A549 (cell line): ENCODE measurements around the gene CLCN7.

ENCODE experiments used
- CHD2 ChIP-seq: fragments of 150-350 bp; IDR thresholded peaks from 2 replicates; pipeline ENCODE4 v1.6.1; 2014; ENCODE audit warnings: low read length; ENCODE audit not compliant: partially characterized antibody
- JUNB ChIP-seq: fragments of >200 bp; sonication (Bioruptor Twin); formaldehyde crosslinking; IDR thresholded peaks from 2 replicates; pipeline ENCODE4 v1.6.1; 2016
- RARB ChIP-seq: fragments of 250-450 bp; sonication (Bioruptor Pico); IDR thresholded peaks from 2 replicates; pipeline ENCODE4 v1.8.0; 2021; ENCODE audit warnings: mild to moderate bottlenecking, moderate library complexity
- RCOR1 ChIP-seq: fragments of 150-350 bp; IDR thresholded peaks from 2 replicates; pipeline ENCODE4 v1.6.1; 2014; ENCODE audit warnings: antibody characterized with exemption, low read length, low read depth
- ZC3H11A ChIP-seq: fragments of 450-650 bp; IDR thresholded peaks from 2 replicates; pipeline ENCODE4 v1.6.1; 2014; ENCODE audit warnings: antibody characterized with exemption, mild to moderate bottlenecking
- TF ChIP-seq, protein P1 (sequence below): fragments of >200 bp; sonication (Bioruptor Twin); formaldehyde crosslinking; IDR thresholded peaks from 3 replicates; pipeline ENCODE4 v1.6.1; 2016
- TF ChIP-seq, protein P2 (sequence below): fragments of >200 bp; sonication (Bioruptor Twin); formaldehyde crosslinking; IDR thresholded peaks from 3 replicates; pipeline ENCODE4 v1.5.1; 2016

GRCh38 chr16:1505912-1506311 lies 31.1 kb upstream of the CLCN7 start:
- TF ChIP-seq CHD2 (no peak), ZC3H11A (no peak), JUNB (no peak), RCOR1 (no peak), RARB (CRISPR knock-in tag) (no peak)
- TF ChIP-seq, protein P1, sequence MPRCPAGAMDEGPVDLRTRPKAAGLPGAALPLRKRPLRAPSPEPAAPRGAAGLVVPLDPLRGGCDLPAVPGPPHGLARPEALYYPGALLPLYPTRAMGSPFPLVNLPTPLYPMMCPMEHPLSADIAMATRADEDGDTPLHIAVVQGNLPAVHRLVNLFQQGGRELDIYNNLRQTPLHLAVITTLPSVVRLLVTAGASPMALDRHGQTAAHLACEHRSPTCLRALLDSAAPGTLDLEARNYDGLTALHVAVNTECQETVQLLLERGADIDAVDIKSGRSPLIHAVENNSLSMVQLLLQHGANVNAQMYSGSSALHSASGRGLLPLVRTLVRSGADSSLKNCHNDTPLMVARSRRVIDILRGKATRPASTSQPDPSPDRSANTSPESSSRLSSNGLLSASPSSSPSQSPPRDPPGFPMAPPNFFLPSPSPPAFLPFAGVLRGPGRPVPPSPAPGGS, result no peak
- TF ChIP-seq, protein P2, sequence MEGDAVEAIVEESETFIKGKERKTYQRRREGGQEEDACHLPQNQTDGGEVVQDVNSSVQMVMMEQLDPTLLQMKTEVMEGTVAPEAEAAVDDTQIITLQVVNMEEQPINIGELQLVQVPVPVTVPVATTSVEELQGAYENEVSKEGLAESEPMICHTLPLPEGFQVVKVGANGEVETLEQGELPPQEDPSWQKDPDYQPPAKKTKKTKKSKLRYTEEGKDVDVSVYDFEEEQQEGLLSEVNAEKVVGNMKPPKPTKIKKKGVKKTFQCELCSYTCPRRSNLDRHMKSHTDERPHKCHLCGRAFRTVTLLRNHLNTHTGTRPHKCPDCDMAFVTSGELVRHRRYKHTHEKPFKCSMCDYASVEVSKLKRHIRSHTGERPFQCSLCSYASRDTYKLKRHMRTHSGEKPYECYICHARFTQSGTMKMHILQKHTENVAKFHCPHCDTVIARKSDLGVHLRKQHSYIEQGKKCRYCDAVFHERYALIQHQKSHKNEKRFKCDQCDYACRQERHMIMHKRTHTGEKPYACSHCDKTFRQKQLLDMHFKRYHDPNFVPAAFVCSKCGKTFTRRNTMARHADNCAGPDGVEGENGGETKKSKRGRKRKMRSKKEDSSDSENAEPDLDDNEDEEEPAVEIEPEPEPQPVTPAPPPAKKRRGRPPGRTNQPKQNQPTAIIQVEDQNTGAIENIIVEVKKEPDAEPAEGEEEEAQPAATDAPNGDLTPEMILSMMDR, result no peak
